Cerebellar cortex (tissue), 1 donor: ENCODE data around the gene ANTXR2.
"Not testable (repeated sequence)": the region's sequence is repeated elsewhere in the genome, so short reads cannot be mapped to it uniquely, and the experiment has no call there.

Experiments
- DNase-seq: peaks from one replicate; pipeline ENCODE4 v3.0.0-alpha.2; 2015; ENCODE audit warnings: low spot score

ANTXR2 gene

GRCh38 chr4:79915246-79915645, 157.8 kb downstream of the ANTXR2 start:
- no peak for DNase-seq

- DNase-seq: no peak
Measured at GRCh38 chr4:79913581-79913980, 159.4 kb downstream of the ANTXR2 start.

- no peak for DNase-seq
Measured at GRCh38 chr4:79907001-79907400, 166.0 kb downstream of the ANTXR2 start.

- DNase-seq: no peak
Measured at GRCh38 chr4:79906303-79906702, 166.7 kb downstream of the ANTXR2 start.

GRCh38 chr4:79905212-79905611, 167.8 kb downstream of the ANTXR2 start:
- DNase-seq: no peak

- DNase-seq: no peak
Measured at GRCh38 chr4:79904331-79904730, 168.7 kb downstream of the ANTXR2 start.

GRCh38 chr4:79900182-79900581, 172.8 kb downstream of the ANTXR2 start:
- no peak for DNase-seq

GRCh38 chr4:79899481-79899880, 173.5 kb downstream of the ANTXR2 start:
- no peak for DNase-seq

- no peak for DNase-seq
Measured at GRCh38 chr4:79898055-79898454, 175.0 kb downstream of the ANTXR2 start.

GRCh38 chr4:79897174-79897573, 175.9 kb downstream of the ANTXR2 start:
- no peak for DNase-seq

GRCh38 chr4:79893456-79893855, 179.6 kb downstream of the ANTXR2 start:
- DNase-seq: no peak

- DNase-seq: not testable (repeated sequence)
Measured at GRCh38 chr4:79889026-79889425, 184.0 kb downstream of the ANTXR2 start.

GRCh38 chr4:79886557-79886956, 186.5 kb downstream of the ANTXR2 start:
- DNase-seq: no peak

GRCh38 chr4:79886021-79886420, 187.0 kb downstream of the ANTXR2 start:
- DNase-seq: no peak

GRCh38 chr4:79883290-79883689, 189.7 kb downstream of the ANTXR2 start:
- no peak for DNase-seq

GRCh38 chr4:79882806-79883205, 190.2 kb downstream of the ANTXR2 start:
- DNase-seq: no peak

GRCh38 chr4:79881407-79881806, 191.6 kb downstream of the ANTXR2 start:
- DNase-seq: no peak

- no peak for DNase-seq
Measured at GRCh38 chr4:79877511-79877910, 195.5 kb downstream of the ANTXR2 start.

GRCh38 chr4:79875344-79875899, 197.6 kb downstream of the ANTXR2 start:
- DNase-seq: no peak

- DNase-seq: no peak
Measured at GRCh38 chr4:79874197-79874596, 198.8 kb downstream of the ANTXR2 start.

- no peak for DNase-seq
Measured at GRCh38 chr4:79872738-79873137, 200.3 kb downstream of the ANTXR2 start.

GRCh38 chr4:79871961-79872360, 201.1 kb downstream of the ANTXR2 start:
- DNase-seq: no peak

GRCh38 chr4:79869597-79870237, 203.3 kb downstream of the ANTXR2 start:
- DNase-seq: no peak

- no peak for DNase-seq
Measured at GRCh38 chr4:79865201-79865597, 207.8 kb downstream of the ANTXR2 start.
